Measurements from ENCODE around the gene FKBP5.
"Not testable (repeated sequence)": the region's sequence is repeated elsewhere in the genome, so short reads cannot be mapped to it uniquely, and the experiment has no call there.

The FKBP5 gene

GRCh38 chr6:35607517-35608233 lies 81.0 kb downstream of the FKBP5 start:
- DNase-seq = no peak

- DNase-seq = no peak
Observed at GRCh38 chr6:35605600-35605999, 83.1 kb downstream of the FKBP5 start.

- DNase-seq = no peak
Observed at GRCh38 chr6:35603326-35604202, 85.2 kb downstream of the FKBP5 start.

- DNase-seq = peak; percentile 34
Observed at GRCh38 chr6:35602133-35602946, 86.4 kb downstream of the FKBP5 start.

- DNase-seq = peak; percentile 86
Observed at GRCh38 chr6:35601331-35602132, 87.2 kb downstream of the FKBP5 start.

GRCh38 chr6:35600659-35601125 lies 88.0 kb downstream of the FKBP5 start:
- DNase-seq = peak; percentile 45

- no peak for DNase-seq
Observed at GRCh38 chr6:35599761-35600658, 88.7 kb downstream of the FKBP5 start.

GRCh38 chr6:35598621-35599020 lies 90.1 kb downstream of the FKBP5 start:
- DNase-seq = not testable (repeated sequence)

- DNase-seq = no peak
Observed at GRCh38 chr6:35596448-35597442, 92.0 kb downstream of the FKBP5 start.

- DNase-seq = peak; percentile 30
Observed at GRCh38 chr6:35594503-35595186, 94.1 kb downstream of the FKBP5 start.

GRCh38 chr6:35592178-35592577 lies 96.5 kb downstream of the FKBP5 start:
- no peak for DNase-seq

- DNase-seq = no peak
Observed at GRCh38 chr6:35590622-35591066, 98.1 kb downstream of the FKBP5 start.

GRCh38 chr6:35589904-35590303 lies 98.8 kb downstream of the FKBP5 start:
- DNase-seq = no peak

- DNase-seq = no peak
Observed at GRCh38 chr6:35589201-35589739, 99.4 kb downstream of the FKBP5 start.

- DNase-seq = no peak
Observed at GRCh38 chr6:35587167-35587566, 101.5 kb downstream of the FKBP5 start.

- DNase-seq = no peak
Observed at GRCh38 chr6:35586542-35586941, 102.2 kb downstream of the FKBP5 start.

GRCh38 chr6:35585658-35586057 lies 103.1 kb downstream of the FKBP5 start:
- no peak for DNase-seq

- DNase-seq = peak; percentile 83
Observed at GRCh38 chr6:35583893-35584688, 104.6 kb downstream of the FKBP5 start.

Data from CD4-positive, alpha-beta T cell treated with Interleukin-17A for 1 hour (primary cell).